NB4 (cell line): ENCODE measurements around the gene ATP6V1C2.
A peak's percentile ranks its signal among the peaks of the same experiment; 100 is the strongest.
"Not testable (repeated sequence)": the region's sequence is repeated elsewhere in the genome, so short reads cannot be mapped to it uniquely, and the experiment has no call there.

Experiments used
- DNase-seq: peaks from one replicate; pipeline ENCODE4 v3.0.0; 2010; ENCODE audit warnings: low read depth
- H3K4me3 ChIP-seq: one replicate; pipeline ENCODE4 v1.5.1; 2011; ENCODE audit warnings: mild to moderate bottlenecking, low read depth, low read length, moderate library complexity
- CTCF ChIP-seq: IDR thresholded peaks from one replicate; pipeline ENCODE4 v1.5.1; 2012; ENCODE audit warnings: low read depth, low read length
- MAX ChIP-seq: IDR thresholded peaks from 2 replicates; pipeline ENCODE4 v1.6.1; 2011; ENCODE audit warnings: low read depth, low read length
- MYC ChIP-seq: IDR thresholded peaks from 2 replicates; pipeline ENCODE4 v1.6.1; 2011; ENCODE audit warnings: low read depth, low read length
- POLR2A ChIP-seq: IDR thresholded peaks from 2 replicates; pipeline ENCODE4 v1.6.1; 2011; ENCODE audit warnings: mild to moderate bottlenecking; ENCODE audit not compliant: insufficient read length; ENCODE audit errors: extremely low read depth

The ATP6V1C2 gene

GRCh38 chr2:10817413-10817812, 96.0 kb downstream of the ATP6V1C2 start:
- H3K4me3 ChIP-seq, result no peak overlapping the region
- TF ChIP-seq CTCF (peak; percentile 54), MAX (no peak), MYC (no peak), POLR2A (no peak)
- peak; percentile 30 for DNase-seq

GRCh38 chr2:10818305-10818704, 96.9 kb downstream of the ATP6V1C2 start:
- DNase-seq, H3K4me3 ChIP-seq: not testable (repeated sequence)

- no peak for TF ChIP-seq POLR2A
- TF ChIP-seq CTCF, result no peak
- TF ChIP-seq MAX, result no peak
- no peak overlapping the region for H3K4me3 ChIP-seq
- DNase-seq, result no peak
These were observed 97.6 kb downstream of the ATP6V1C2 start for GRCh38 chr2:10818984-10819383.

GRCh38 chr2:10819714-10820314, 98.4 kb downstream of the ATP6V1C2 start:
- TF ChIP-seq MAX (no peak), POLR2A (no peak), MYC (no peak), CTCF (no peak)
- no peak overlapping the region for H3K4me3 ChIP-seq
- DNase-seq, result no peak

- TF ChIP-seq POLR2A, result no peak
- no peak for TF ChIP-seq MAX
- TF ChIP-seq MYC, result no peak
- no peak for TF ChIP-seq CTCF
- no peak for DNase-seq
- no peak overlapping the region for H3K4me3 ChIP-seq
These were observed 99.1 kb downstream of the ATP6V1C2 start for GRCh38 chr2:10820562-10820961.

- TF ChIP-seq MAX, result no peak
- no peak for TF ChIP-seq POLR2A
- TF ChIP-seq MYC, result no peak
- no peak for TF ChIP-seq CTCF
- DNase-seq, result peak; percentile 28
- no peak overlapping the region for H3K4me3 ChIP-seq
These were observed 99.7 kb downstream of the ATP6V1C2 start for GRCh38 chr2:10820978-10821695.
